ENCODE data around the gene IFRD2. TPM values are rescaled to one million over a fixed set of nuclear protein-coding genes. Genes with fewer than 3 reads are reported as not detected.

Gene IFRD2
- total and polyA plus RNA-seq, 2 donors (not counting 1 experiment from before 2014, with no cell fraction given), result 28.1 to 51.0 TPM

- TF ChIP-seq EZH2 (IDR thresholded peaks at IDR 0.05; ENCODE audit: low read length, missing control alignments) (no peak), CTCF (conservative IDR thresholded peaks at IDR 0.05 in 1 of 2, IDR thresholded peaks at IDR 0.05 in 1 of 2; ENCODE audit: low read depth in 1 of 2, low read length in 2 of 2) (no peak)
- no peaks in the 10 kb centered on the region for H4K20me1 ChIP-seq (ENCODE audit: control insufficient read depth, extremely low read depth, insufficient read depth, low read length)
- no peaks in the 10 kb centered on the region for H3K36me3 ChIP-seq (ENCODE audit: control insufficient read depth, insufficient read depth, low read length)
- DNase-seq (ENCODE audit: low read depth in 2 of 2), result peak; percentile 99
- H2AFZ ChIP-seq (ENCODE audit: low read length), result peak overlapping the region; percentile 55
- H3K4me2 ChIP-seq (ENCODE audit: extremely low read depth, insufficient read depth, low read length), result peak overlapping the region; percentile 76
- peak overlapping the region; percentile 97 for H3K27ac ChIP-seq (ENCODE audit: insufficient read depth, low read length)
- peaks cover 62% of the 10 kb centered on the region for H3K79me2 ChIP-seq (ENCODE audit: control insufficient read depth, insufficient read depth, low read length)
- H3K27me3 ChIP-seq (ENCODE audit: control insufficient read depth, insufficient read depth, low read length), result no peaks in the 10 kb centered on the region
- peak overlapping the region; percentile 96 for H3K9ac ChIP-seq (ENCODE audit: insufficient read depth, low read length)
- H3K9me3 ChIP-seq (ENCODE audit: control insufficient read depth, insufficient read depth, low read depth, low read length), result no peaks in the 10 kb centered on the region
- H3K4me3 ChIP-seq (replicated peaks in 1 of 4; ENCODE audit: control extremely low read depth in 1 of 4, insufficient read depth in 1 of 4, low read depth in 3 of 4, low read length in 4 of 4), result peak overlapping the region; percentile 79 to 95 (median 88)
- peaks cover 20% of the 10 kb centered on the region for H3K4me1 ChIP-seq (ENCODE audit: control insufficient read depth, extremely low read depth, insufficient read depth, low read length)
Measured at GRCh38 chr3:50337175-50337861, 45.1 kb upstream of the IFRD2 start.

DNA sequence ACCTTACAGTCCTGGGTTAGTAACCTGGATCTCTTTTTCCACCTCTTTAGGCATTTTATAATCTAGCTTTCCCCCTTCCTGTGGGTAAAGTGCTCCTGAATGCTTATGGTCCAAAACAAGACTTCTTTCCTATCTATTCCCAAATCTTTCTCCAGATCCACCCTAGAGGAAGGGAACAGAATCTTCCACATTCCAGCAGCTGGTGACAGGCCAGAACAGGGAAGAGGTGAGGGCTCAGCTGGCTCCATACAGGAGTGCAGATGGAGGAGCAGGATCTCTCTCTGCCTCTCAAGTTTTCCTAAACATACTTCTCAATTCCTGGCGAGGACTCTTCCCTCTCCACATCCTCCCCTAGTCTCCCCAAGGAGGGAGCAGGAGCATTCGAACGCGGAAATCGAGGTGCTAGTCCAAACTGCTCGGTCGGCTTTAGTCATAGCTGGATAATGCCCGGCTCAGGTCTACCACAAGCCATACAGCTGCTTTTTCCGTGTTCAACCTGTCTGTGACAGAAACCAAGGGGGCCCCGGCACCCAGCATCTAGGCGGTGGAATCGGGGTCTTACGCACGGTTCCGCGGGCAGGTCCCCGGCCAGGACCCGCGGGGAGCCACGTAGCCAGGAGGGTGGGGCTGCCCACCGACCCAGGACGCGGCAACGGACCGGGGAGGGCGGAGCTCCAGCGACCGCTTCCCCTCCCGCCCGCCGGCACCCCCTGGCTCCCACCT, 44.4 kb upstream of the IFRD2 start:
- Histone ChIP-seq H2AFZ (ENCODE audit: low read length) (no peak overlapping the region), H3K4me2 (ENCODE audit: extremely low read depth, insufficient read depth, low read length) (peak overlapping the region; percentile 75), H3K9me3 (ENCODE audit: control insufficient read depth, insufficient read depth, low read depth, low read length) (no peaks in the 10 kb centered on the region), H3K9ac (ENCODE audit: insufficient read depth, low read length) (peak overlapping the region; percentile 96), H3K4me1 (ENCODE audit: control insufficient read depth, extremely low read depth, insufficient read depth, low read length) (peaks cover 20% of the 10 kb centered on the region), H3K27me3 (ENCODE audit: control insufficient read depth, insufficient read depth, low read length) (no peaks in the 10 kb centered on the region), H4K20me1 (ENCODE audit: control insufficient read depth, extremely low read depth, insufficient read depth, low read length) (no peaks in the 10 kb centered on the region), H3K4me3 (replicated peaks in 1 of 4; ENCODE audit: control extremely low read depth in 1 of 4, insufficient read depth in 1 of 4, low read depth in 3 of 4, low read length in 4 of 4) (peak overlapping the region; percentile 79 to 95 (median 88)), H3K27ac (ENCODE audit: insufficient read depth, low read length) (peak overlapping the region; percentile 97), H3K79me2 (ENCODE audit: control insufficient read depth, insufficient read depth, low read length) (peaks cover 69% of the 10 kb centered on the region), H3K36me3 (ENCODE audit: control insufficient read depth, insufficient read depth, low read length) (peaks cover 3% of the 10 kb centered on the region)
- peak; percentile 26 to 31 for DNase-seq (ENCODE audit: low read depth in 2 of 2)
- TF ChIP-seq CTCF (conservative IDR thresholded peaks at IDR 0.05 in 1 of 2, IDR thresholded peaks at IDR 0.05 in 1 of 2; ENCODE audit: low read depth in 1 of 2, low read length in 2 of 2) (no peak), EZH2 (IDR thresholded peaks at IDR 0.05; ENCODE audit: low read length, missing control alignments) (no peak)

DNA sequence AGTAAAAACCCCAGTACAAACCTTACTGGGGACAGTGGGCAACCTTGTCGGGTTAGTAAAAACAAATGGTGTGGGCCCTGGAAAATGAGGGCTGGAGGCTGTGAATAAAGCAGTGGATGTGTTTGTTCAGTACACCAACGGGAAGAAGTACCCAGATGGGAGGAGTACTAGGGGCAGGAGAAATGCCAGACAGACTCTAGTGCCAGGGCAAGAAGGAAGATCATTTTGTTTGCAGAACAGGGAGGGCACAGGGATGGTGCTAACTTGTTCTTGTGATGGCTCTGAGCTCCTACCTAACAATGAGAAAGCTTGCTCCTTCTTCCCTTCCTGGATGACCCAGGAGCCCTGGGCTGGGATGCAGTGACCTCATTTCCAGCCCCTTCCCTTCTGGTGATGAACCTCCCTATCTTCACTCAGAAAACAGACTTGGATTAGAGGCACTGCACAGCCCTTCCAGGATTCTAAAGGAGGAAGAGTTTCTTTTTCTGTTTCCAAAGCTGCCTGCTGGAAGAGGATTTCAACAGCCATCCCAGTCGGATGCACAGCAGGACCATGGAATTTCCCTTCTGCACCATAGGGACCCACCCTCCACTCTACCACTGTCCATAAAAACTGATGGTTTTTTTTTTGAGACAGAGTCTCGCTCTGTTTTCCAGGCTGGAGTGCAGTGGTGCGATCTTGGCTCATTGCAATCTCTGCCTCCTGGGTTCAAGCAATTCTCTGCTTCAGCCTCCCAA, 42.3 kb upstream of the IFRD2 start:
- H3K27ac ChIP-seq (ENCODE audit: insufficient read depth, low read length), result peak overlapping the region; percentile 97
- no peak for DNase-seq (ENCODE audit: low read depth in 2 of 2)
- TF ChIP-seq EZH2 (IDR thresholded peaks at IDR 0.05; ENCODE audit: low read length, missing control alignments) (no peak), CTCF (conservative IDR thresholded peaks at IDR 0.05 in 1 of 2, IDR thresholded peaks at IDR 0.05 in 1 of 2; ENCODE audit: low read depth in 1 of 2, low read length in 2 of 2) (no peak)
- no peaks in the 10 kb centered on the region for H3K9me3 ChIP-seq (ENCODE audit: control insufficient read depth, insufficient read depth, low read depth, low read length)
- H3K36me3 ChIP-seq (ENCODE audit: control insufficient read depth, insufficient read depth, low read length), result peaks cover 22% of the 10 kb centered on the region
- H2AFZ ChIP-seq (ENCODE audit: low read length), result no peak overlapping the region
- peak overlapping the region; percentile 64 for H3K4me2 ChIP-seq (ENCODE audit: extremely low read depth, insufficient read depth, low read length)
- H3K4me1 ChIP-seq (ENCODE audit: control insufficient read depth, extremely low read depth, insufficient read depth, low read length), result peaks cover 18% of the 10 kb centered on the region
- H3K4me3 ChIP-seq (replicated peaks in 1 of 4; ENCODE audit: control extremely low read depth in 1 of 4, insufficient read depth in 1 of 4, low read depth in 3 of 4, low read length in 4 of 4), result peak overlapping the region in 1 of 4 experiments; percentile 1
- peaks cover 75% of the 10 kb centered on the region for H3K79me2 ChIP-seq (ENCODE audit: control insufficient read depth, insufficient read depth, low read length)
- no peaks in the 10 kb centered on the region for H4K20me1 ChIP-seq (ENCODE audit: control insufficient read depth, extremely low read depth, insufficient read depth, low read length)
- H3K27me3 ChIP-seq (ENCODE audit: control insufficient read depth, insufficient read depth, low read length), result no peaks in the 10 kb centered on the region
- peak overlapping the region; percentile 51 for H3K9ac ChIP-seq (ENCODE audit: insufficient read depth, low read length)
